GM12875 (cell line): ENCODE data around the gene DIAPH3.

Experiments used
- H3K4me3 ChIP-seq: one replicate; pipeline ENCODE4 v1.5.1; 2011; ENCODE audit warnings: low read depth, low read length, control low read depth
- TF ChIP-seq, protein P1 (sequence below): IDR thresholded peaks from 2 replicates; pipeline ENCODE4 v1.5.1; 2011; ENCODE audit warnings: low read depth, mild to moderate bottlenecking, control low read depth, inconsistent platforms, low read length, moderate library complexity, borderline replicate concordance; ENCODE audit not compliant: insufficient read depth

Gene DIAPH3

DNA sequence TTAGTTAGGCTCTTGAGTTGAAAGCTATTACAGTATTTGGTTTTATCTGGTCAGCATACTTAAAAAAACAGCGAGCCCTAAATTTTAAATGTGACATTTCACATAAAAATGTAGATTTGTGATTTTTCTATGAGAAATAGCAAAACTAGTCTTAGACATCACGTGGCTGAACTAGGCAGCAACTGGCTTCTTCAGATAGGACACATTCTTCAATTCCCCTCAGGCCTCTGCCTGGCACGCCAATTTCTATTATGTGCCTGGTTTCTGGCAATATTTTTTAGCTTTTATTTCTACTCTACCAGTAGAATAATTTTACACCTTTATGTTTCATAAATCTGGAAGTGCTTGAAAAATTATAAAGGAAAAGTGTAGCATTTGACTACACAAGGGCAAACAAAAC, 433.7 kb downstream of the DIAPH3 start:
- TF ChIP-seq, protein P1, sequence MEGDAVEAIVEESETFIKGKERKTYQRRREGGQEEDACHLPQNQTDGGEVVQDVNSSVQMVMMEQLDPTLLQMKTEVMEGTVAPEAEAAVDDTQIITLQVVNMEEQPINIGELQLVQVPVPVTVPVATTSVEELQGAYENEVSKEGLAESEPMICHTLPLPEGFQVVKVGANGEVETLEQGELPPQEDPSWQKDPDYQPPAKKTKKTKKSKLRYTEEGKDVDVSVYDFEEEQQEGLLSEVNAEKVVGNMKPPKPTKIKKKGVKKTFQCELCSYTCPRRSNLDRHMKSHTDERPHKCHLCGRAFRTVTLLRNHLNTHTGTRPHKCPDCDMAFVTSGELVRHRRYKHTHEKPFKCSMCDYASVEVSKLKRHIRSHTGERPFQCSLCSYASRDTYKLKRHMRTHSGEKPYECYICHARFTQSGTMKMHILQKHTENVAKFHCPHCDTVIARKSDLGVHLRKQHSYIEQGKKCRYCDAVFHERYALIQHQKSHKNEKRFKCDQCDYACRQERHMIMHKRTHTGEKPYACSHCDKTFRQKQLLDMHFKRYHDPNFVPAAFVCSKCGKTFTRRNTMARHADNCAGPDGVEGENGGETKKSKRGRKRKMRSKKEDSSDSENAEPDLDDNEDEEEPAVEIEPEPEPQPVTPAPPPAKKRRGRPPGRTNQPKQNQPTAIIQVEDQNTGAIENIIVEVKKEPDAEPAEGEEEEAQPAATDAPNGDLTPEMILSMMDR, result no peak
- no peak overlapping the region for H3K4me3 ChIP-seq

DNA sequence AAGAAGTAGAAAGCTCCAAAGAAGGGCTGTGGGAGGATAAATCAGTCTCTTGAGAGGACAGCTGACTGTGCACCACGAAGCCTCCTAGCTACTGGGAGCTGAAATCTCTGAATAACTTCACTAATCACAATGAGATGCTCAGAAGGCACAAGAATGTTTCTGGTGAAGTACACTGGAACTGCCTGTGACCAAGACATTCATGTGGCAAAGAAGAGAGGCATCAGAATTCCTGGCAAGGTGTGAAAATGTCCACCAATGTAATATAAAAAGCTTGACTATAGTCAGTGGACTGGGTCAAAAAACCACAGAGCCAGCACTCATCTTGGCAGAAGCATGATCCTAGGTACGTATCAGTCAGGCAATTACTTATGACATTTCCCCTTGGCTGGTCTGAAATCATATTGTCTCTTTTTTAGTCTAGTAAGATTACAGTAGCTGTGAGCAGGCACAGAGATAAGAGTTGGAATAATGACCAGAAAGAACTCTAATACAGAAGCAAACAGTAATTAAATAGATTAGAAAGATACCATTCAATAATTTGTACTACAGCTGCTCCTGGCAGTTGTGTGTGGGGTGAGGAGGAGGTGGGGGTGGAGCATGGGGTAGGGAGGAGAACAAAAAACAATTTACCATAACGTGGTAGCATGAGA, 434.7 kb downstream of the DIAPH3 start:
- TF ChIP-seq, protein P1, result no peak
- H3K4me3 ChIP-seq, result no peak overlapping the region

DNA sequence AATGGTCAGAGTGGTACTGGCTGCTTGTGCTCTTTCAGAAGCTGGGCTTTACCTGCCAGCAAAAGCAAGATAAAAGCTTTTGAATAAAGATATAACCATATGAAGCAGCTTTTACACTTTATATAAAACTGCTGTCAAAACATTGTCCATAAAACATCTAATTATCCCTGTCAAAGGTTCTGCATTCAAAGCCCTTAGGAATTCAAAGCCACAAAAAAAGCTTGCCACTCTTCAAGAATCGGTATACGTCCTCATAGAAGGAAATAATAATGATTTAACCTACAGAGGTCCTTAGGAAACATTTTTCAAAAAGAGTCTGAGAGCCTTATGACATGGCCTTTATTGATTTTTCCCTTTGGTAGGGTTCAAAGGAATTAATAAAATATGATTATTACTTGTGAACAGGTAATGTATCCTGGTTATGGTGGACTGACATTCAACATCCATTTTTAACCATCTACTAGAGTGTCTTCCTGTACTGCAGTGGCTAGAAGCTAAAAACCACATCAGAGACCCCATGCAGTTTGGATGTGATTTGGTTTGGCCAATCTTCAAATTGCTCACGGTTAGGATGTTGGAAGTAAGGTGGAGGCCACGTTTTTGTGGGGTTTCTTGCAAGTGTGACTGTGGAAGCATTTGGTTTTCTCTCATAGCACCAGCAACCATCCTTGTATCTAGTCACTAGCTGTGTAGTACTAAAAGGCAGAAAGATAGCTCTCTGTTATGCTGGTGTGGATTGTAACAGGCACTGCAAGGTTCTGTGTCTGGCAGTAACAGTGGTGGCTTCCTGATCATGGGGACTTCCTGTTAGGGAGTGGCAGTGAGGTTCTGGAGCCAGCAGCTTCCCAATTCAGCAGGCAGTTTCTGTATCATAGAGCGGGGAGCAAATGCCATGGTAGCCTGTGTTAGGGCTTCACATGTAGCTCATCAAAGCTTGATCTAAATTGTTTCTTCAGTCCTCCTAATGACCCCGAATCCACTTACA, 441.5 kb downstream of the DIAPH3 start:
- TF ChIP-seq, protein P1, result no peak

DNA sequence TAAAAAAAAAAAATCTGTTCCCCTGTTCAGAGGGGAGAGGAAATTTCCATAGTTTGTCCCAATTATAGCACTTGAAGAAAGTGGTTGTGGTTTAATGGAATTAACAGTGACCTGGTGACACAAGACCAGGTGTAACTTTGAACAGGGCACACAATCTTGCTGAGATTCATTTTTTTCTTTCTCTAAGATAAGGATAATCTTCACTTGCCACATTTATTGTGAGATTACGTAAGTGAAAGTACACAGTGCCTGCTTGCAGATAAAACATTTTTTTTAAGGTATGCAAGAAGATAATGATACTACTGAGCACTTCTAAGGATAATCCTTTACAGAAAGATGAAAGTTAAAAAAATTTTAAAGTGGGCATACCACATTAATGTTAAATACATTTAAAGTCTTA, 448.1 kb downstream of the DIAPH3 start:
- TF ChIP-seq, protein P1, result no peak
- H3K4me3 ChIP-seq, result no peak overlapping the region

More for the DNA sequence above, 441.5 kb downstream of the DIAPH3 start:
- no peak overlapping the region for H3K4me3 ChIP-seq

DNA sequence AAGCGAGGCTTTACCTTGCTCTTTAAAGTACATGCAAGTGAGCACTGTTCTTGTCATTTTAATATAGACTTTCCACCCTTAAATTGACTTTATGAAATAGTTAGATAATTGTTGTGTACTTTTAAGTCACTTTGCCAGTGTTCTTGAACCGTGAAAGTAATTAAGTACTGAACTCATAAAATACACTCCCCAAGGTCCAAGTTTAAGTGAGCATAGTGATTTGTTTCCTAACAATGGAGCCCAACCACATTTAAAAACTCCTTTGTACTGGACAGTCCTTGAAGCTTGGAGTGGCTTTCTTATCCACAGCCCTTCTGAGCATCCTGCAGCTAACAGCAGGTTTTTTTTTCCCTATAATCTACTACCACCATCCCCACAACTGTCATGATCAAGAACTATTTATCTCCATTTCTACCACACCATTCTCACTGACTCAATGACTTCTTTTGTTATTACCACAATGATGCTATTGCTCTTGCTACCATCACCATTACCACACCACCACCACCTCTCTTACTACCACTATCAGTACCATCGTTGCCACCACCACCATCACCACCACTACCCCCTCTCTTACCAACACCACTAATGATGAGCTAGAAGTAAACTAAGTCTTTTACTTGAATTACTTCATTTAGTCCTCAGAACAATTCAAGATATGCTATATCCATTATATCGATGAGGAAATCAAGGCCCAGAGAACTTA, 452.6 kb downstream of the DIAPH3 start:
- TF ChIP-seq, protein P1, result no peak
- no peak overlapping the region for H3K4me3 ChIP-seq

DNA sequence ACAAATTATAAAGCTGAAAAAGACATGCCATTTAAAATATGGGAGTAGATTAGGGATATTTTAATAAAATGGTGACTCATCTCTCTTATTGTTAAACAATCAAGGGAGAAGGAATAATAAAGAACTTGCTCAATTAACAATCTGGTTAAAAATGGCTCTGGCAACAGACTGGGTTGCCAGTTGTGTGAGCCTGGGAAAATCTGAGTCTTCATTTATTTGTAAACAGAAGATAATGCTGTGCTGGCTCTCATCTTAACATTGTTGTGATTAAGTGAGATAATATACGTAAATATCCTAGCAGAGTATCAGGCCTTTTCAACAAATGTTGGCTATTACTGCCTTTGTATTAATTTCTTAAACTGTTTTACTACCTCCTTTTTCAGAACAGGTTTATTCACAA, 453.3 kb downstream of the DIAPH3 start:
- TF ChIP-seq, protein P1, result no peak
- no peak overlapping the region for H3K4me3 ChIP-seq
